NCI-H1930 (cell line): Measurements from ENCODE around the gene DRD3.

ENCODE experiments used
- DNase-seq, 2 experiments: peaks; one replicate each; lab custom pipeline; 2025; lab: John Stamatoyannopoulos, UW

DRD3 gene

GRCh38 chr3:114179575-114179974, 723 bp upstream of the DRD3 start:
- peak; percentile 17 to 23 for DNase-seq

GRCh38 chr3:114176890-114177289, 2.0 kb downstream of the DRD3 start:
- DNase-seq, result no peak

DNA sequence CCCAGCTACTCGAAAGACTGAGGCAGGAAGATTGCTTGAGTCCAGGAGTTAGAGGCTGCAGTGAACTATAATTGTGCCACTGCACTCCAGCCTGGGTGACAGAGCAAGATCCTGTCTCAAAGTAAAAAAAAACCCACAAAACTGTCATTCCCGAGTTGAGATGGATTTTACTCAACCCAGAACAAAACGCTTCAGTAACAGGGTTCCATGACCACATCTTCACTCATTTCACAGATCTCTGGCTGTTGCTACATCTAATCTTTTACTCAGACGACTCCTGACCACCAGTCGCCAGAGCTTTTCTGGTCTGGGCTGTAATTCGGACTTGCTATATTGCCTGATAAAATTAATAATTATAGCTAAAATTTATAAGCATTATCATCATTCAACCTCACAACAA, 2.4 kb downstream of the DRD3 start:
- no peak for DNase-seq

GRCh38 chr3:114175204-114175987, 3.5 kb downstream of the DRD3 start:
- DNase-seq, result no peak

GRCh38 chr3:114171677-114172076, 7.2 kb downstream of the DRD3 start:
- no peak for DNase-seq

DNA sequence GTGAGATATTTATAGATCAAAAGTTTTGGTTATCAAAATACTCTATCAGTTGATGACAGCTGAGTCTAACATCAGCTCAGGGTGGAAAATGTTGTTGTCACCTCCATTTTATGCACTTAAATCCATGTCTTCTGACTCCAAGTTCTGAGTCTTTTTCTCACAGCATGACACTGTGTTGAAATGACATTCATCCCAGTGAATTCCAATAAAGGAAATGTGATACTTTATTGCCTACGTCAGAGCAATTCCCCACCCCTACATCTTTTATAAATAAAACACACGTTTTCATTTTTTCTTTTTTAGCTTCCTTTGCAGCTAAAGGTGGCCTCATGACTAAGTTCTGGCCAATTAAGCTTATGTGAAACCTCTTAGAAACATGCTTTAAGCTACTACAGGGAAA, 10.7 kb downstream of the DRD3 start:
- no peak for DNase-seq

GRCh38 chr3:114157321-114157720, 21.5 kb downstream of the DRD3 start:
- no peak for DNase-seq

DNA sequence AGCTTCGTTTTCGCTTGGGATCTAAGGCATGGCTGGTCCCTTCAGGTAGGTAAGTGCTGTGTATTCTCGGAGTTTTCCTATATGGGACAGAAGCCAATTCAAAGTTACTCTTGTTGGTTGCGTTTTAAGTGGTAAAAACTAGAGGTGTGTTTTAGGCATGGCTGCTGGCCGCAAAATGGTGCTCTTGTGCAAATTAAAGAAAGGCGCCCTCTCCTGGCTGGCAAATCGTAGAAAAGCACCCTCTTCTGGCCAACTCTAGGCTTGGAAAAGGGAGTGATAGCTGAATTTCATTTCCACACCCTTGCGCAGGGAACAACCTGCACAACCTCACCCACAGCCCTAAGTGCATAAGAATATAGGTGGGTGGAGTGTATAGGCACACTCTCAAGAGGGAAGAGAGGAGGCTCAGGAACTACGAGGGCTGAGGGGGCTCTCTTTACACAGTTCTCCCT, 23.5 kb downstream of the DRD3 start:
- DNase-seq, result peak; percentile 2 to 23

DNA sequence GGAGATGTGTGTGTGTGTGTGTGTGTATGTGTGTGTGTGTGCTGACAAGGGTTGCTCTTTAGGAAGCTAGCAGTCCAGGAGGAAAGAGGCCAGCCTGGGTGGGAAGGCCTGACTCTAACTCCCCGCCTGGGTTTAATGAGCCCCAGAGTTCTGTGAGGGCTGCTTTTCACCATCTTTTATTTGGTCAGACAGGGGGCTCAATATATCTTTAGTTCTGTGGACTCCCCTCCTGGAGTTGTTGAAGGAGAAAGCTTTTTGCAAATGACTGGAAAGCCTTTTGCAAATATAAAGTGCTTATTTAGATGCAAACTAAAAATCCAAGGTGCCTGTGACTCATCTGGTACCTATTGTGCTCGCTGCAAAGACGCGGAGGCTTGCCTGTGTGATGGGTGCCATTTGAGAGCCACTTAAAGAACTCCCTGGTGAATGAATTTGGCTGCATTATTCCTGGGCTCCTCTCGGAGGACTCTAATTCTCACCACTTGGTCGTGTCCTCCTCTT, 24.5 kb downstream of the DRD3 start:
- no peak for DNase-seq

DNA sequence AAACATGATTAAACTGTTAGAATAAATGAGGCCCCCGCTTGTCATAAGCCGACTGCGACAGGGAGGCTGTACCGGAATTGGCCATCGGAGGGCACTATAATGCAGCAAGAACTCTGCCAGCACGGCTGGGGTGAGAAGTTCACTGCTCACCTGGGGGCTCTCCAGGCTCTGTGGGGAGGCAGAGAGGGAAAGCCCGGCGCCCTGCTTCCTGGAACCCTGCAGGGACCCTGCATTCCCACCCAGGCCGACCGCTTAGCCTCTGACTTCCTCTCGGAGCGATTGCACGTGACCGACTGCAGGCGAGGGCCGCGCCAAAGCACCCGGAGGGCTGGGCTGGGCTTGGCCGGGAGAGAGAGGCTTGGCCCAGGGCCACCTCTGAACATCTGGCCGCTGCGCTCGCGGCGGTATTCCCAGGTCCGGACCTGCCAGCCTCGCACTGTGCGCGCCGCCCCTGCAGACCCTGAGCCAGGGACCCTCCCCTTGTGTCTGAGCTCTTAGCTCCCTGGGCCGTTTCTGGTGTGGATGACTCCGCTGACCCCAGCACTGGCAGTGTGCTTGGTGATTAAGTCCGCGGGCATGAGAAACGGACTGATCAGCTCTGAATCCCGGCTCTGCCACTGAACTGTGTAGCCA, 26.2 kb downstream of the DRD3 start:
- DNase-seq, result peak; percentile 60 to 70

GRCh38 chr3:114151091-114151490, 27.8 kb downstream of the DRD3 start:
- DNase-seq, result no peak

DNA sequence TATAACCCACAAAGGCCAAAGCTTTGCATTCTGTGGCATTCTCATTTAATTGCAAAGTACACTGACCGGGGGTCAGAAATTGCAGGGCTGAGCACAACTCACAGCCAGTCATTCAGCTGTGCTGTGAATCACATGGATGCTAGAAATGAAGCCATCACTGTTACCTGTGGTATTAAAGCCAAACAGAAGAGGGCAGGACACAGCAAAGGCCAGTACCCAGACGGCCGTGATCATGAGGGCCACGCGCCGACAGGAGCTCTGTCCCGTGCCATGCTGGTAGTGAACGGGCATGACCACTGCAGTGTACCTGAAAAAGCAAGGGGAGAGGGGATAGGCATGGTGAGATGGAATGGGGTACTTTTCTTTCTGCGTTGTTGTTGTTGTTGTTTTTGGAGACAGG, 31.6 kb downstream of the DRD3 start:
- no peak for DNase-seq

DNA sequence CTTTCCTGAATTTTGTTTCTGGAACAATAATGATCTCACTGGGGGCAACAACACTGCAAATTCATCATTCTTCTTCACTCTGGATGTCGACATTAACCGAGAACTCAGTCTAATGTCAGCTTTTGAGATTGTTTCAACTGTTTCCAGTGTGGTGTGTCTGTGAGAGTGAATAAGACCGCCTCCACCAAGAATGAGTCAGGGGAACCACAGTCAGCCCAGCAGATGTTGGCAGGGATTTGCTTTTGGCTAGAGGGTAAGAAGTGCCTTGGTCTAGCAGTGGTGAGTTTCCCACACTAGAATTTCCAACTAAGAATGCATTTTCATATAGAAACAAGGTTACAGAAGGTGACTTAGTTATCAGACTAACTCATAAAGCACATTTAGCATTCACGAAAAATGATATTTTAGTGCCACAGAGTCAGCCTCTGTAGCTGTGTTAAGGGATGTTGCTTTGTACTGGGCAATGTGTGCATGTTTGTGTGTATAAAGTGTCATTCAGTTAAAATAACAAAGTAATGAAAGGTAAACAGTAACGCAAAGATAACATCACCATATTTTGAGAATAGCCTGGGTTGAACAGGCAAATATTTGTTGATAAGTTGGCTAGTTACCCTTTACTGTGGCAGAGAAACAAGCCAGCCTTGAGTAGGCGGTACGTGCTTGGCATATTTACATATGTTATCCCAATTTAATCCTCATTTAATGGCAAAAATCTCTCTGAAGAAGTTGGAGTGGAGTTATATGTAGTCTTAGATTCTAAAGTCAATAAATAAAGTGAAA, 33.8 kb downstream of the DRD3 start:
- no peak for DNase-seq

DNA sequence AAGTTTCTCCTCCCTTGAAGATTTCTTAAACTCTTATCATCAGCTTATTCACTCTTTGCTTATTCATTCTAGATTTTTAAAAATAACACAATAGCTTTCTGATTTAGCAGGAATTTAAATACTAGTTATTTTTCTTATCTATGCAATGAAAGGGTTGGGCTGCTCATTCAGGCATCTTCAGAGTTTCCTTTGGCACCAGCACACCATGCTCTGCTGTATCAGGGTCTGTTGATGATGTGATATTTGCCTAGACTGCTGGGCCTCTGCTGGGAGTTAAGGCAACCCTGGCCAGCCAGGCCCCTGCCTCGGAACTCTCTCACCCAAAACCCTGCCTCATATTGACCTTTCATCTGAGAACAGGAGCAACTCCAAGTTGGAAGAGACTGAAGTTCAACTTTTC, 35.0 kb downstream of the DRD3 start:
- DNase-seq, result no peak

- no peak for DNase-seq
Observed at GRCh38 chr3:114139836-114140235, 39.0 kb downstream of the DRD3 start.

GRCh38 chr3:114133947-114134346, 44.9 kb downstream of the DRD3 start:
- no peak for DNase-seq

- no peak for DNase-seq
Observed at GRCh38 chr3:114132500-114132899, 46.4 kb downstream of the DRD3 start.

GRCh38 chr3:114128826-114129225, 50.0 kb downstream of the DRD3 start:
- DNase-seq, result no peak

DNA sequence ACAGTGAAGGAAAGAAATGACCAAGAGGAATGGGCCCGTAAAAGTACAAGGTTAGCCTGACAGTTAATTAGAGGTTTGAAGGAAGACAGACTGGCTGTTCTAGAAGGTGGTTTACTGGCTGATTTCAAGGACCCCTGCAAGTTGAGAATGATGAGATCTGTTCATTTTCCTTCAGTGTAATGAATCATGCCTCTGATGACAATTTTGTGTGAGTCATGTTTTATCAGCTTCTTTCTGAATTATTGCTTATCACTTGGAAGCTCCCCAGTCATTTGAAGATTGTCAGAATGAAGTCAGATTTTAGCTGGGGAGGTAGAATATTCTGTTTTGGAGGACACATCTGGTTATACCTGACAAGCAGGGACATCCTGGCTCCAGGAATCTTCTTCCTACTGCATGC, 50.6 kb downstream of the DRD3 start:
- DNase-seq, result no peak

DNA sequence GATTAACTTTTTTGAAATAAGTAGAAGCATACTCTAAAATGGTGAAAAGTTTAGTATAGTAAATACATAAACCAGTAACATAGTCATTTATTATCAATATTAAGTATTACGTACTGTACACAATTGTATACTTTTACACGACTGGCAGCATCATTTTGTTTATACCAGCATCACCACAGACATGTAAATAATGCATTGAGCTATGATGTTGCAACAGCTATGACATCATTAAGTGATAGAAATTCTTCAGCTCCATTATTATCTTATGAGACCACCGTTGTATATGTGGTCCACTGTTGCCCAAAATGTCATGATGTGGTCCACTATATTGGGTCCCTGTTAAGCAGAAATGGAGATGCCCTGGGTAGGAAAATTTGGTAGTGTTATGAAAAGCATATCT, 51.3 kb downstream of the DRD3 start:
- no peak for DNase-seq

DNA sequence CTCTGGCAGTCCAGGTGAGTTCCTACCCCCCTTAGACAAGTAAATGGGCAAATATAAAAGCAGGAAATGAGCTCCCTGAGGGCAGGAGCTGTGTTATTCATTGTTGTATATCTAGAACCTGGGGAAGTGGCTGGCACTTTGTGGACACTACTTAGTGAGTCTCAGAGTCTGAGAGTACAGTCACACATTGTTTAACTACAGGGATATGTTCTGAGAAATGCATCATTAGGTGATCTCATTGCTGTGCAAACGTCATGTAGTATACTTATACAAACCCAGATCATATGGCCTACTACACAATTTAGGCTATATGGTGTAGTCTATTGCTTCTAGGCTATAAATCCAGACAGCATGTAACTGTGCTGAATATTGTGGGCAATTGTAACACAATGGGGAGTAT, 52.4 kb downstream of the DRD3 start:
- no peak for DNase-seq

- no peak for DNase-seq
Observed at GRCh38 chr3:114122027-114122709, 56.7 kb downstream of the DRD3 start.
